Measurements from ENCODE around the gene NOL12.
"Not testable (repeated sequence)": the region's sequence is repeated elsewhere in the genome, so short reads cannot be mapped to it uniquely, and the experiment has no call there.

The NOL12 gene

GRCh38 chr22:37681001-37681424 is 5.1 kb upstream of the NOL12 start:
- DNase-seq: no peak

GRCh38 chr22:37681556-37682049 is 4.5 kb upstream of the NOL12 start:
- peak; percentile 90 for DNase-seq

- no peak for DNase-seq
Observed at GRCh38 chr22:37684803-37685615, 1.1 kb upstream of the NOL12 start.

GRCh38 chr22:37690407-37690806 is 4.3 kb downstream of the NOL12 start:
- DNase-seq: no peak

- DNase-seq: no peak
Observed at GRCh38 chr22:37690901-37691504, 4.9 kb downstream of the NOL12 start.

GRCh38 chr22:37692627-37693285 is 6.6 kb downstream of the NOL12 start:
- no peak for DNase-seq

GRCh38 chr22:37694131-37694530 is 8.0 kb downstream of the NOL12 start:
- not testable (repeated sequence) for DNase-seq

GRCh38 chr22:37696260-37696656 is 10.1 kb downstream of the NOL12 start:
- DNase-seq: not testable (repeated sequence)

GRCh38 chr22:37696657-37697537 is 10.8 kb downstream of the NOL12 start, which contains the start of gene TRIOBP:
TRIOBP (plus strand) TSS chr22:37697048; CDS start chr22:37701366, 4,318 bp downstream.
- DNase-seq: peak; percentile 99

- no peak for DNase-seq
Observed at GRCh38 chr22:37697538-37697835, 11.3 kb downstream of the NOL12 start.

- DNase-seq: peak; percentile 74
Observed at GRCh38 chr22:37701141-37701786, 15.1 kb downstream of the NOL12 start.

- DNase-seq: no peak
Observed at GRCh38 chr22:37703906-37704305, 17.8 kb downstream of the NOL12 start.

- DNase-seq: no peak
Observed at GRCh38 chr22:37704645-37705044, 18.5 kb downstream of the NOL12 start.

GRCh38 chr22:37705205-37705604 is 19.1 kb downstream of the NOL12 start:
- no peak for DNase-seq

- DNase-seq: peak; percentile 18
Observed at GRCh38 chr22:37708580-37709444, 22.7 kb downstream of the NOL12 start.

- DNase-seq: no peak
Observed at GRCh38 chr22:37709445-37709765, 23.3 kb downstream of the NOL12 start.

GRCh38 chr22:37710675-37711074 is 24.5 kb downstream of the NOL12 start:
- DNase-seq: no peak

GRCh38 chr22:37711490-37711889 is 25.3 kb downstream of the NOL12 start:
- no peak for DNase-seq

GRCh38 chr22:37713761-37714160 is 27.6 kb downstream of the NOL12 start:
- no peak for DNase-seq

- no peak for DNase-seq
Observed at GRCh38 chr22:37714634-37715033, 28.5 kb downstream of the NOL12 start.

GRCh38 chr22:37715760-37716159 is 29.6 kb downstream of the NOL12 start:
- no peak for DNase-seq

Measured in hematopoietic multipotent progenitor cell treated with erythropoietin and hydrocortisone succinate and interleukin-3 and kit ligand, for 4 days (in vitro differentiated cells).